ENCODE results near the gene GDPD2. TPM values are rescaled to one million over a fixed set of nuclear protein-coding genes. Genes with fewer than 3 reads are reported as not detected.

The GDPD2 gene
- total and polyA plus RNA-seq, 2 of the 13 experiments (the other 11 are each of a cell fraction or from before 2014, with no cell fraction given), result 0.04 to 0.08 TPM

DNA sequence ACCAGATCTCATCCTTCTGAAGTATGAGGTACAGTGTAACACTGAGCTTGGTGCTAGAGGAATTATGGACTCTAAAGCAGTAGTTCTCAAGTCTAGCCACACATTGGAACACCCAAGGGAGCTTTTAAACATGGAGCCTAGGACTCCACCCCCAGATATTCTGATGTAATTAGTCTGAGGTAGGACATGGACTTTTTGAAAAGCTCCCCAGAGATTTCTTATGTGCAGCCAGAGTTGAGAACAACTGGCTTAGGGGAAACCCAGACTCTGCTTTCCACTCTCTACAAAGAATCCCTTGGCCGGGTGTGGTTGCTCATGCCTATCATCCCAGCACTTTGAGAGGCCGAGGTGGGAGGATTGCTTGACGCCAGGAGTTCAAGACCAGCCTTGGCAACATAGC is 11.6 kb upstream of the GDPD2 start:
- in situ Hi-C loops (cut with HindIII; ENCODE audit: extremely low pct_ligation_motif_present, low pct_unique_long_range_greater_than_20kb) (no loop called here), intact Hi-C loops (cut with micrococcal nuclease; ENCODE audit: unreplicated experiment) (no loop called here)
- Histone ChIP-seq H3K4me3 (replicated peaks in 1 of 3; ENCODE audit: insufficient read depth in 1 of 3, low read depth in 2 of 3, low read length in 3 of 3) (no peak overlapping the region), H3K36me3 (replicated peaks in 1 of 2; ENCODE audit: control insufficient read depth in 1 of 2, insufficient read depth in 2 of 2, low read length in 2 of 2) (0 out of 5 replicates have a peak, but pooled peaks cover 0 to 2% of the 10 kb centered on the region in 2 experiments), H3K4me1 (ENCODE audit: insufficient read depth, low read length) (no peaks in the 10 kb centered on the region), H3K27me3 (ENCODE audit: control insufficient read depth in 1 of 2, insufficient read depth in 2 of 2, low read length in 2 of 2) (no peaks in the 10 kb centered on the region), H3K79me2 (ENCODE audit: insufficient read depth, low read length) (no peaks in the 10 kb centered on the region), H3K4me2 (ENCODE audit: low read depth, low read length) (no peak overlapping the region), H4K20me1 (ENCODE audit: insufficient read depth, low read length) (no peaks in the 10 kb centered on the region), H2AFZ (ENCODE audit: low read length) (no peak overlapping the region), H3K27ac (ENCODE audit: extremely low read length, insufficient read depth, low read length) (no peak overlapping the region), H3K9me3 (ENCODE audit: low read length) (no peaks in the 10 kb centered on the region), H3K9ac (ENCODE audit: insufficient read depth, low read depth, low read length) (no peak overlapping the region)
- BruUV-seq (replicated peaks), result no TSS peak
- ChIA-PET CTCF (ENCODE audit: low intra/inter-chr PET ratio, low total read pairs) (no interaction called here), POLR2A (no interaction called here)
- WGBS (ENCODE audit: low lambda C conversion rate), result 100% methylated on average over 3 of the region's 3 CpGs
- DNase-seq (ENCODE audit: low spot score) (no peak), FAIRE-seq (no peak), ATAC-seq (no peak)
- TF ChIP-seq NKX3-1 (CRISPR knock-in tag; IDR thresholded peaks at IDR 0.05) (no peak), TOE1 (CRISPR knock-in tag; IDR thresholded peaks at IDR 0.05) (no peak)
- TF ChIP-seq, protein P1, sequence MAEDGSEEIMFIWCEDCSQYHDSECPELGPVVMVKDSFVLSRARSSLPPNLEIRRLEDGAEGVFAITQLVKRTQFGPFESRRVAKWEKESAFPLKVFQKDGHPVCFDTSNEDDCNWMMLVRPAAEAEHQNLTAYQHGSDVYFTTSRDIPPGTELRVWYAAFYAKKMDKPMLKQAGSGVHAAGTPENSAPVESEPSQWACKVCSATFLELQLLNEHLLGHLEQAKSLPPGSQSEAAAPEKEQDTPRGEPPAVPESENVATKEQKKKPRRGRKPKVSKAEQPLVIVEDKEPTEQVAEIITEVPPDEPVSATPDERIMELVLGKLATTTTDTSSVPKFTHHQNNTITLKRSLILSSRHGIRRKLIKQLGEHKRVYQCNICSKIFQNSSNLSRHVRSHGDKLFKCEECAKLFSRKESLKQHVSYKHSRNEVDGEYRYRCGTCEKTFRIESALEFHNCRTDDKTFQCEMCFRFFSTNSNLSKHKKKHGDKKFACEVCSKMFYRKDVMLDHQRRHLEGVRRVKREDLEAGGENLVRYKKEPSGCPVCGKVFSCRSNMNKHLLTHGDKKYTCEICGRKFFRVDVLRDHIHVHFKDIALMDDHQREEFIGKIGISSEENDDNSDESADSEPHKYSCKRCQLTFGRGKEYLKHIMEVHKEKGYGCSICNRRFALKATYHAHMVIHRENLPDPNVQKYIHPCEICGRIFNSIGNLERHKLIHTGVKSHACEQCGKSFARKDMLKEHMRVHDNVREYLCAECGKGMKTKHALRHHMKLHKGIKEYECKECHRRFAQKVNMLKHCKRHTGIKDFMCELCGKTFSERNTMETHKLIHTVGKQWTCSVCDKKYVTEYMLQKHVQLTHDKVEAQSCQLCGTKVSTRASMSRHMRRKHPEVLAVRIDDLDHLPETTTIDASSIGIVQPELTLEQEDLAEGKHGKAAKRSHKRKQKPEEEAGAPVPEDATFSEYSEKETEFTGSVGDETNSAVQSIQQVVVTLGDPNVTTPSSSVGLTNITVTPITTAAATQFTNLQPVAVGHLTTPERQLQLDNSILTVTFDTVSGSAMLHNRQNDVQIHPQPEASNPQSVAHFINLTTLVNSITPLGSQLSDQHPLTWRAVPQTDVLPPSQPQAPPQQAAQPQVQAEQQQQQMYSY (CRISPR knock-in tag; IDR thresholded peaks at IDR 0.05), result no peak

DNA sequence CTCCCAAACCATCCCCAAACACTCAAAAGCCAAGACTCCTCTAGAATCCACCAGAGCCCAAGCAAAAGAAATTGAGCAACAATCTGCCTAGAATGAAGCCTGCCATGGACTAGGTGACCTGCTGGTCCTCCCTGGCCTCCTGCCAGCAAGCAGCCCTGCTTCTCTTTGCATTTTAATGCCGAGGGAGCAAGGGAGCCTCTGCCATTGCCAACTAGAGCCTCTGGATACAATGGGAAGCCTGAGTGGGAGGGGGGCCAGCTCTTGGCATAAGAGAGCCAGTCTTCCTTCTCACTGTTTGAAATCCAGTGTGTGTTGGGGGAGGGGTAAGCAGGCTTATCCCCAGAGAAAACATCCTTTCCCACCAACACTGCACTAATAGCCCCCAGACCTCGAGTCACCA is 1.5 kb upstream of the GDPD2 start:
- H3K27me3 ChIP-seq (ENCODE audit: control insufficient read depth in 1 of 2, insufficient read depth in 2 of 2, low read length in 2 of 2), result no peaks in the 10 kb centered on the region
- FAIRE-seq, result no peak
- no peaks in the 10 kb centered on the region; a peak in 1 of 5 replicates for H3K36me3 ChIP-seq (replicated peaks in 1 of 2; ENCODE audit: control insufficient read depth in 1 of 2, insufficient read depth in 2 of 2, low read length in 2 of 2)
- no peaks in the 10 kb centered on the region for H4K20me1 ChIP-seq (ENCODE audit: insufficient read depth, low read length)
- no peak for ATAC-seq
- no peak overlapping the region for H3K9ac ChIP-seq (ENCODE audit: insufficient read depth, low read depth, low read length)
- DNase-seq (ENCODE audit: low spot score), result no peak
- no peak overlapping the region for H2AFZ ChIP-seq (ENCODE audit: low read length)
- BruUV-seq (replicated peaks), result no TSS peak
- H3K4me3 ChIP-seq (replicated peaks in 1 of 3; ENCODE audit: insufficient read depth in 1 of 3, low read depth in 2 of 3, low read length in 3 of 3), result no peak overlapping the region
- H3K9me3 ChIP-seq (ENCODE audit: low read length), result no peaks in the 10 kb centered on the region
- no peak overlapping the region for H3K27ac ChIP-seq (ENCODE audit: extremely low read length, insufficient read depth, low read length)
- CTCF ChIA-PET (ENCODE audit: low intra/inter-chr PET ratio, low total read pairs), result no interaction called here
- POLR2A ChIA-PET, result no interaction called here
- no peaks in the 10 kb centered on the region for H3K79me2 ChIP-seq (ENCODE audit: insufficient read depth, low read length)
- peaks cover 18% of the 10 kb centered on the region for H3K4me1 ChIP-seq (ENCODE audit: insufficient read depth, low read length)
- no CpG with 5 or more reads among the region's 2 CpGs for WGBS (ENCODE audit: low lambda C conversion rate)
- intact Hi-C loops (cut with micrococcal nuclease; ENCODE audit: unreplicated experiment) (loop anchor here (10.0 kb wide), 1 partner anchor 243 kb away; no protein-coding TSS in a partner anchor), in situ Hi-C loops (cut with HindIII; ENCODE audit: extremely low pct_ligation_motif_present, low pct_unique_long_range_greater_than_20kb) (no loop called here)
- H3K4me2 ChIP-seq (ENCODE audit: low read depth, low read length), result no peak overlapping the region
- TF ChIP-seq, protein P2, sequence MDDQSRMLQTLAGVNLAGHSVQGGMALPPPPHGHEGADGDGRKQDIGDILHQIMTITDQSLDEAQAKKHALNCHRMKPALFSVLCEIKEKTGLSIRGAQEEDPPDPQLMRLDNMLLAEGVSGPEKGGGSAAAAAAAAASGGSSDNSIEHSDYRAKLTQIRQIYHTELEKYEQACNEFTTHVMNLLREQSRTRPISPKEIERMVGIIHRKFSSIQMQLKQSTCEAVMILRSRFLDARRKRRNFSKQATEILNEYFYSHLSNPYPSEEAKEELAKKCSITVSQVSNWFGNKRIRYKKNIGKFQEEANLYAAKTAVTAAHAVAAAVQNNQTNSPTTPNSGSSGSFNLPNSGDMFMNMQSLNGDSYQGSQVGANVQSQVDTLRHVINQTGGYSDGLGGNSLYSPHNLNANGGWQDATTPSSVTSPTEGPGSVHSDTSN (CRISPR knock-in tag; IDR thresholded peaks at IDR 0.05; ENCODE audit: borderline replicate concordance), result no peak
- TF ChIP-seq, protein P3, sequence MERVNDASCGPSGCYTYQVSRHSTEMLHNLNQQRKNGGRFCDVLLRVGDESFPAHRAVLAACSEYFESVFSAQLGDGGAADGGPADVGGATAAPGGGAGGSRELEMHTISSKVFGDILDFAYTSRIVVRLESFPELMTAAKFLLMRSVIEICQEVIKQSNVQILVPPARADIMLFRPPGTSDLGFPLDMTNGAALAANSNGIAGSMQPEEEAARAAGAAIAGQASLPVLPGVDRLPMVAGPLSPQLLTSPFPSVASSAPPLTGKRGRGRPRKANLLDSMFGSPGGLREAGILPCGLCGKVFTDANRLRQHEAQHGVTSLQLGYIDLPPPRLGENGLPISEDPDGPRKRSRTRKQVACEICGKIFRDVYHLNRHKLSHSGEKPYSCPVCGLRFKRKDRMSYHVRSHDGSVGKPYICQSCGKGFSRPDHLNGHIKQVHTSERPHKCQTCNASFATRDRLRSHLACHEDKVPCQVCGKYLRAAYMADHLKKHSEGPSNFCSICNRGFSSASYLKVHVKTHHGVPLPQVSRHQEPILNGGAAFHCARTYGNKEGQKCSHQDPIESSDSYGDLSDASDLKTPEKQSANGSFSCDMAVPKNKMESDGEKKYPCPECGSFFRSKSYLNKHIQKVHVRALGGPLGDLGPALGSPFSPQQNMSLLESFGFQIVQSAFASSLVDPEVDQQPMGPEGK (CRISPR knock-in tag; IDR thresholded peaks at IDR 0.05), result no peak
- no peak for TF ChIP-seq GATAD1 (CRISPR knock-in tag; IDR thresholded peaks at IDR 0.05)
- TF ChIP-seq, protein P4, sequence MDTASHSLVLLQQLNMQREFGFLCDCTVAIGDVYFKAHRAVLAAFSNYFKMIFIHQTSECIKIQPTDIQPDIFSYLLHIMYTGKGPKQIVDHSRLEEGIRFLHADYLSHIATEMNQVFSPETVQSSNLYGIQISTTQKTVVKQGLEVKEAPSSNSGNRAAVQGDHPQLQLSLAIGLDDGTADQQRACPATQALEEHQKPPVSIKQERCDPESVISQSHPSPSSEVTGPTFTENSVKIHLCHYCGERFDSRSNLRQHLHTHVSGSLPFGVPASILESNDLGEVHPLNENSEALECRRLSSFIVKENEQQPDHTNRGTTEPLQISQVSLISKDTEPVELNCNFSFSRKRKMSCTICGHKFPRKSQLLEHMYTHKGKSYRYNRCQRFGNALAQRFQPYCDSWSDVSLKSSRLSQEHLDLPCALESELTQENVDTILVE (CRISPR knock-in tag; IDR thresholded peaks at IDR 0.05), result no peak
- TF ChIP-seq ZNF230 (CRISPR knock-in tag; IDR thresholded peaks at IDR 0.05), result no peak
- no peak for TF ChIP-seq STAG1 (CRISPR knock-in tag; IDR thresholded peaks at IDR 0.05)
- TF ChIP-seq NR1H2 (CRISPR knock-in tag; IDR thresholded peaks at IDR 0.05; ENCODE audit: borderline replicate concordance, low read depth), result no peak
- no peak for TF ChIP-seq ZNF761 (CRISPR knock-in tag; conservative IDR thresholded peaks at IDR 0.05)

Data from HepG2 (cell line).